Rectal smooth muscle tissue (tissue), 1 donor: Measurements from ENCODE around the gene RANBP9.
A peak's percentile ranks its signal among the peaks of the same experiment; 100 is the strongest.

Experiments
- H3K27ac ChIP-seq: one replicate; pipeline ENCODE4 v1.7.0; 2013; ENCODE audit warnings: low read depth, low read length, inconsistent platforms
- H3K27me3 ChIP-seq: one replicate; pipeline ENCODE4 v1.7.0; 2013; ENCODE audit warnings: low read length; ENCODE audit not compliant: control insufficient read depth, insufficient read depth
- H3K36me3 ChIP-seq: one replicate; pipeline ENCODE4 v1.7.0; 2013; ENCODE audit warnings: low read length; ENCODE audit not compliant: control insufficient read depth, insufficient read depth
- H3K4me1 ChIP-seq: one replicate; pipeline ENCODE4 v1.7.0; 2013; ENCODE audit warnings: low read length; ENCODE audit not compliant: control insufficient read depth, insufficient read depth
- H3K4me3 ChIP-seq: one replicate; pipeline ENCODE4 v1.7.0; 2013; ENCODE audit warnings: low read length
- H3K9ac ChIP-seq: one replicate; pipeline ENCODE4 v1.7.0; 2013; ENCODE audit warnings: low read length

The RANBP9 gene

GRCh38 chr6:13708736-13709135 is 2.9 kb downstream of the RANBP9 start:
- H3K4me3 ChIP-seq, result peak overlapping the region; percentile 66
- no peaks in the 10 kb centered on the region for H3K27me3 ChIP-seq
- peaks cover 8% of the 10 kb centered on the region for H3K4me1 ChIP-seq
- no peak overlapping the region for H3K9ac ChIP-seq
- H3K36me3 ChIP-seq, result no peaks in the 10 kb centered on the region
- peak overlapping the region; percentile 63 for H3K27ac ChIP-seq

- Histone ChIP-seq H3K36me3 (no peaks in the 10 kb centered on the region), H3K4me1 (peaks cover 4% of the 10 kb centered on the region), H3K27ac (no peak overlapping the region), H3K9ac (no peak overlapping the region), H3K4me3 (no peak overlapping the region), H3K27me3 (no peaks in the 10 kb centered on the region)
Measured at GRCh38 chr6:13703496-13703895, 8.1 kb downstream of the RANBP9 start.

GRCh38 chr6:13702809-13703302 is 8.8 kb downstream of the RANBP9 start:
- H3K4me3 ChIP-seq, result no peak overlapping the region
- no peak overlapping the region for H3K27ac ChIP-seq

GRCh38 chr6:13700232-13700631 is 11.4 kb downstream of the RANBP9 start:
- H3K27me3 ChIP-seq, result no peaks in the 10 kb centered on the region
- no peaks in the 10 kb centered on the region for H3K36me3 ChIP-seq
- H3K4me3 ChIP-seq, result no peak overlapping the region
- H3K27ac ChIP-seq, result no peak overlapping the region
- H3K9ac ChIP-seq, result no peak overlapping the region
- peaks cover 3% of the 10 kb centered on the region for H3K4me1 ChIP-seq

More at GRCh38 chr6:13702809-13703302, 8.8 kb downstream of the RANBP9 start:
- Histone ChIP-seq H3K9ac (no peak overlapping the region), H3K4me1 (no peaks in the 10 kb centered on the region), H3K27me3 (no peaks in the 10 kb centered on the region), H3K36me3 (no peaks in the 10 kb centered on the region)

GRCh38 chr6:13698715-13699114 is 12.9 kb downstream of the RANBP9 start:
- Histone ChIP-seq H3K27me3 (no peaks in the 10 kb centered on the region), H3K27ac (no peak overlapping the region), H3K4me1 (peaks cover 3% of the 10 kb centered on the region), H3K4me3 (no peak overlapping the region), H3K36me3 (no peaks in the 10 kb centered on the region), H3K9ac (no peak overlapping the region)

- Histone ChIP-seq H3K9ac (no peak overlapping the region), H3K4me1 (peaks cover 3% of the 10 kb centered on the region)
Measured at GRCh38 chr6:13697857-13698256, 13.8 kb downstream of the RANBP9 start.

GRCh38 chr6:13696226-13696625 is 15.4 kb downstream of the RANBP9 start:
- Histone ChIP-seq H3K36me3 (no peaks in the 10 kb centered on the region), H3K4me1 (peaks cover 3% of the 10 kb centered on the region), H3K9ac (no peak overlapping the region), H3K27me3 (no peaks in the 10 kb centered on the region), H3K4me3 (no peak overlapping the region), H3K27ac (no peak overlapping the region)

More at GRCh38 chr6:13697857-13698256, 13.8 kb downstream of the RANBP9 start:
- Histone ChIP-seq H3K27me3 (no peaks in the 10 kb centered on the region), H3K36me3 (no peaks in the 10 kb centered on the region), H3K4me3 (no peak overlapping the region), H3K27ac (no peak overlapping the region)

- H3K4me1 ChIP-seq, result peaks cover 3% of the 10 kb centered on the region
- H3K27me3 ChIP-seq, result no peaks in the 10 kb centered on the region
- H3K9ac ChIP-seq, result no peak overlapping the region
- H3K36me3 ChIP-seq, result no peaks in the 10 kb centered on the region
- no peak overlapping the region for H3K27ac ChIP-seq
- H3K4me3 ChIP-seq, result no peak overlapping the region
Measured at GRCh38 chr6:13695252-13695651, 16.4 kb downstream of the RANBP9 start.

GRCh38 chr6:13694562-13694961 is 17.1 kb downstream of the RANBP9 start:
- peaks cover 3% of the 10 kb centered on the region for H3K4me1 ChIP-seq
- no peaks in the 10 kb centered on the region for H3K27me3 ChIP-seq
- no peaks in the 10 kb centered on the region for H3K36me3 ChIP-seq
- H3K4me3 ChIP-seq, result no peak overlapping the region
- no peak overlapping the region for H3K27ac ChIP-seq
- no peak overlapping the region for H3K9ac ChIP-seq

GRCh38 chr6:13689511-13690256 is 22.0 kb downstream of the RANBP9 start:
- H3K4me1 ChIP-seq, result peaks cover 6% of the 10 kb centered on the region
- H3K36me3 ChIP-seq, result no peaks in the 10 kb centered on the region
- no peak overlapping the region for H3K9ac ChIP-seq
- no peaks in the 10 kb centered on the region for H3K27me3 ChIP-seq
- no peak overlapping the region for H3K4me3 ChIP-seq
- no peak overlapping the region for H3K27ac ChIP-seq

- H3K4me1 ChIP-seq, result peaks cover 6% of the 10 kb centered on the region
- H3K27me3 ChIP-seq, result no peaks in the 10 kb centered on the region
- no peaks in the 10 kb centered on the region for H3K36me3 ChIP-seq
- H3K27ac ChIP-seq, result no peak overlapping the region
- H3K9ac ChIP-seq, result no peak overlapping the region
- H3K4me3 ChIP-seq, result no peak overlapping the region
Measured at GRCh38 chr6:13688692-13689196, 22.9 kb downstream of the RANBP9 start.

- Histone ChIP-seq H3K27ac (no peak overlapping the region), H3K4me3 (no peak overlapping the region), H3K4me1 (peaks cover 6% of the 10 kb centered on the region), H3K9ac (no peak overlapping the region), H3K27me3 (no peaks in the 10 kb centered on the region), H3K36me3 (no peaks in the 10 kb centered on the region)
Measured at GRCh38 chr6:13687917-13688351, 23.7 kb downstream of the RANBP9 start.

GRCh38 chr6:13684855-13685254 is 26.8 kb downstream of the RANBP9 start:
- peaks cover 6% of the 10 kb centered on the region for H3K4me1 ChIP-seq
- no peak overlapping the region for H3K4me3 ChIP-seq
- H3K9ac ChIP-seq, result no peak overlapping the region
- H3K27ac ChIP-seq, result no peak overlapping the region
- H3K27me3 ChIP-seq, result no peaks in the 10 kb centered on the region
- no peaks in the 10 kb centered on the region for H3K36me3 ChIP-seq
